ENCODE data around the gene GPRC5B. TPM values are rescaled to one million over a fixed set of nuclear protein-coding genes. Genes with fewer than 3 reads are reported as not detected.
A peak's percentile ranks its signal among the peaks of the same experiment; 100 is the strongest.

GPRC5B gene, protein sequence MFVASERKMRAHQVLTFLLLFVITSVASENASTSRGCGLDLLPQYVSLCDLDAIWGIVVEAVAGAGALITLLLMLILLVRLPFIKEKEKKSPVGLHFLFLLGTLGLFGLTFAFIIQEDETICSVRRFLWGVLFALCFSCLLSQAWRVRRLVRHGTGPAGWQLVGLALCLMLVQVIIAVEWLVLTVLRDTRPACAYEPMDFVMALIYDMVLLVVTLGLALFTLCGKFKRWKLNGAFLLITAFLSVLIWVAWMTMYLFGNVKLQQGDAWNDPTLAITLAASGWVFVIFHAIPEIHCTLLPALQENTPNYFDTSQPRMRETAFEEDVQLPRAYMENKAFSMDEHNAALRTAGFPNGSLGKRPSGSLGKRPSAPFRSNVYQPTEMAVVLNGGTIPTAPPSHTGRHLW
- total RNA-seq (2014; rRNA removed; shearing (Covaris generic)) = 0.88 and 2.5 TPM in 2 replicates

DNA sequence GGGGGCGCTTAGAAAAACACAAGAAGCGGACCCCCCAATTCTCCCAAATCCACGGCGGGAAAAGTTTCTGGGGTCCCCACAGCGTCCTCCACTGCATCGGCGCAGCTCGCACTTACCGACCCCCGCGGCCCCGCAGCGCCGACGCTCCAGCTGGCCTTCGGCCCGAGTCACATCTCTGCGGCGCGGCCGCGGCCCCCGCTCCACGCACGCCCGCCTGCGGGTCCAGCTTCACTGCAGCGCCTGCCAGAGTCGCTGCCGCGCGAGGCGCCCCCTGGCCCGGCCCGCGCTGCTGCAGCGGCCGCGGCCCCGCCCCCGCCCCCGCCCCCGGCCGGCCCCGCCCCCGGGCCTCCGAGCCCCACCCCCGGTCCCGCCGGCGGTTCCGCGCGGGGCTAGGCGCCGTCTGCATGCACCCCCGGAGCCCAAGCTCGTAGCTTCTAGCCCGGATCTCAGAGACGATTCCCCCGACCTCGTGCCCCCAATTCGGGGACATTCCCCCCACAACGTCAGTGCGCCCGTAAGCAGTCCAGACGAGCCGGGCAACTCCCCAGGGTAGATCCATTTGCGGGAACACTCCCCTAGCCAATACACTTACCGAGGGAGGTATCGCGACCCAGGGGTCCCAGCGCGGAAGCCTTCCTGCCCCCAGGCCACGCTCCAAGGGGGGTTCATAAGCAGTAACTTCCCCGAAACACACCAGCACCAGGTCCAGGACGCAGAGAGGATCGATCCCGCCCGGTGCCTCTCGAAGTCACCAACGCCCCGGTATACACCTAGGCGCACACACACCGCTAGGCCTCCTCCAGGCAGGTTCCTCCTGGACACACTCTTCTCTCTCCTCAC is at the start of gene GPRC5B:
Gene GPRC5B (minus strand): TSS at position 238 of the 840 bp plus-strand sequence. CDS start 12,003 bp downstream, outside the sequence.
- DNase-seq (ENCODE audit: low spot score) = peak; percentile 50
- in situ Hi-C loops (cut with HindIII; ENCODE audit: low sequenced_read_pairs) = loop anchor here (25.0 kb wide), 1 partner anchor 273 kb away; no protein-coding TSS in a partner anchor

GRCh38 chr16:19933740-19934139 is 49.1 kb upstream of the GPRC5B start:
- DNase-seq (ENCODE audit: low spot score) = no peak

GRCh38 chr16:19929062-19929511 is 44.4 kb upstream of the GPRC5B start:
- in situ Hi-C loops (cut with HindIII; ENCODE audit: low sequenced_read_pairs) = no loop called here
- DNase-seq (ENCODE audit: low spot score) = no peak

More at GRCh38 chr16:19933740-19934139, 49.1 kb upstream of the GPRC5B start:
- in situ Hi-C loops (cut with HindIII; ENCODE audit: low sequenced_read_pairs) = no loop called here

DNA sequence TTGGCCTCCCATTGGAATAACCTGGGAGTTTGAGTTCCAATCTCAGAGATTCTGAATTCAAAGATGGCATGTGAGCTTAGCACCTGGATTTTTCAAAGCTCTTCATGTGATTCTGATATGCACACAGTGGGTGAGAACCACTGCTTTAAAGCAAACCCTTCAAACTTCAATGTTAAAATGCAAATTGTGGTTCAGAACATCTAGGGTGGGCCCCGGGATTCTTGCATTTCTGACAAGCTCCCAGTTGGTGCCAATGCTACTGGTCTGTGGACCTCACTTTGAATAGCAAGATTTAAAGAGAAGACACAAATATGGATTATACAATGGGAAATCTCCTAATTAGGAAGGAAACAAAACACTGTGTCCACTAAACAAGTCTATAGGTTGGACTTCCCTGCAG is 43.8 kb upstream of the GPRC5B start:
- no peak for DNase-seq (ENCODE audit: low spot score)
- in situ Hi-C loops (cut with HindIII; ENCODE audit: low sequenced_read_pairs) = no loop called here

DNA sequence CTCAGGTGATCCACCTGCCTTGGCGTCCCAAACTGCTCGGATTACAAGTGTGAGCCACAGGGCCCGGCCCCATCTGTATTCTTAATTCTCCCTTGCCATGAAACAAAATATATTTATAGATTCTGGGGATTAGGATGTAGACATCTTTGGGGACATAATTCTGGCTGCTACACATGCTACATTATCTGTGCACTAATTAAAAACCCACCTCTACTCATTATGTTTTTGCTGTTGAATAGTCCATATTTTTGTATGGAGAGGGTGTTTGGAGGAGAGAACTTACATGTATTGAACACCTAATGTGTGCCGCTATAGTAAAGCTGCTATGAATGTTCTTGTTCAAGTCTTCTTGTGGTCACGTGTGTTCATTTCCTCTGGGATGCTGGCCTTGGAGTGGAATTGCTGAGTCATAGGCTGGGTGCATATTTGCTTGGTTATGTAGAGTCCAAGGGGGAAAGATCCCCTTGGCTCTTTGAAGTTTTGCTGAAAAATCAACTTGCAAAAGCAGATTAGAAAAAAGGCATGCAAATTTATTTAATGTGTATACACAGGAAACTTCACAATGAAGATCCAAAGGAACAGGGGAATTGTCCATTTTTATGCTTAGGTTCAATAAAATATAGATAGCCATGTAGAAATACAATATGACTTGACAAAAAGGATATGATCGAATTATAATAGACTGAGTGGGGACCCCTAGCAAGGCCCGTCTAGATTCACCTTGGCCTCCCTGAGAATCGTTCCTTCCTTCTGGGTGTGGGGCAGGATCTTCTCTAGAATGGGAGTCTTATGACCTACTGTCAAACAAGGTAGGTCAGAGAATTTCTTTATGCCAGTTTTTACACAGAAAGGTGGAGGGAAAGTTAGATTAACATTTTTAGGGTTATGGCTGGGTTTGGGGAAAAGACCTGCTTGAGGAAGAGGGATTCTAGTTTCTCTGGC is 42.1 kb upstream of the GPRC5B start:
- in situ Hi-C loops (cut with HindIII; ENCODE audit: low sequenced_read_pairs) = no loop called here
- DNase-seq (ENCODE audit: low spot score) = no peak

- DNase-seq (ENCODE audit: low spot score) = no peak
- in situ Hi-C loops (cut with HindIII; ENCODE audit: low sequenced_read_pairs) = no loop called here
These were observed 38.7 kb upstream of the GPRC5B start for GRCh38 chr16:19923396-19923795.

DNA sequence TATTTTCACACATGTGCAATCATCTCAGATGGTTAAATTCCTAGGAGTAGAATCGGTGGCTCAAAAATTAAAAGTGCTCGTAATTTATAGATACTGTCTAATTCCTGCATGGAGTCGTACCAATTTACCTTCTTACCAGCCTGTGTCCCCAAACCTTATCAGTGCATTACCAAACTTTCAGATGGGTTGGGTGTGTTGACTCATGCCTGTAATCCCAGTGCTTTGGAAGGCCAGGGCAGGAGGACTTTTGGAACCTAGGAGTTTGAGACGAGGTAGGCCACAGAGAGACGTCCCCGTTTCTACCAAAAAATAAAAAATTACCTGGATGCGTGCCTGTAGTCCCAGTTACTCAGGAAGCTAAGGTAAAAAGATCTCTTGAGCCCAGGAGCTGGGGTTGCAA is 34.5 kb upstream of the GPRC5B start:
- no peak for DNase-seq (ENCODE audit: low spot score)
- in situ Hi-C loops (cut with HindIII; ENCODE audit: low sequenced_read_pairs) = no loop called here

DNA sequence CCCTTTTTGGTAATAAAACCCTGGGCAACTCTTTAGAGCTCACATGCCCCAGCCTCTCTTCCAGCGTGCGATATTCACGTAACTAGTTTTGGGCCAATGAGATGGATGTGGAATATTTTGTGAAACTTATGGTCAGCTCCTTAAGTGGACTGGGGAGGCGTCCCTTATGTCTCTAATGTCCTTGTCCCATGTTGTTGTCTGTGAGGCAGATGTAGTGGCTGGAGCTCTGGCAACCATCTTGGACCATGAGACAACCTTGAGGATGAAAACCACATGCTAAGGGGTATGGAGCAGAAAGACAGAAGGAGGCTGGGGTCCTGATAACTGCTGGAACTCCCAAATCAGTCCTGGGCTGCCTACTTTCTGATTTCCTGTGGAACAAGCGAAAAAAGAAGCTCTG is 31.4 kb upstream of the GPRC5B start:
- in situ Hi-C loops (cut with HindIII; ENCODE audit: low sequenced_read_pairs) = no loop called here

DNA sequence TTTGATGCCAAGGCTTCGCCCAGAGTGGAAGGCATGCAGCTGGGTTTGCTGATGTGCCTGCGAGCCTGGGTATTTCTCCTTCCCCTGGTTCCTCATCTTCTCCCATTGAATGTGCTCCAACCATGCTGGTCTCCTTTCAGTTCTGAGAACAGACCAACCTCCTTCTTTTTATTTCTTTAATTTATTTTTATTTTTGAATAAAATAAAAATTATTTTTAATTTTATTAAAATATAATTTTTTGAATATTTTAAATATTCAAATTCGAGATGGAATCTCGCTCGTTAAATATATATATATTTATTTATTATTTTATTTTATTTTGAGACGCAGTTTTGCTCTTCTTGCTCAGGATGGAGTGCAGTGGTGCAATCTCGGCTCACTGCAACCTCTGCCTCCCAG is 30.2 kb upstream of the GPRC5B start:
- in situ Hi-C loops (cut with HindIII; ENCODE audit: low sequenced_read_pairs) = no loop called here

More for the DNA sequence above, 31.4 kb upstream of the GPRC5B start:
- DNase-seq (ENCODE audit: low spot score) = no peak

GRCh38 chr16:19913340-19913645 is 28.6 kb upstream of the GPRC5B start:
- in situ Hi-C loops (cut with HindIII; ENCODE audit: low sequenced_read_pairs) = no loop called here
- DNase-seq (ENCODE audit: low spot score) = no peak

More for the DNA sequence above, 30.2 kb upstream of the GPRC5B start:
- no peak for DNase-seq (ENCODE audit: low spot score)

DNA sequence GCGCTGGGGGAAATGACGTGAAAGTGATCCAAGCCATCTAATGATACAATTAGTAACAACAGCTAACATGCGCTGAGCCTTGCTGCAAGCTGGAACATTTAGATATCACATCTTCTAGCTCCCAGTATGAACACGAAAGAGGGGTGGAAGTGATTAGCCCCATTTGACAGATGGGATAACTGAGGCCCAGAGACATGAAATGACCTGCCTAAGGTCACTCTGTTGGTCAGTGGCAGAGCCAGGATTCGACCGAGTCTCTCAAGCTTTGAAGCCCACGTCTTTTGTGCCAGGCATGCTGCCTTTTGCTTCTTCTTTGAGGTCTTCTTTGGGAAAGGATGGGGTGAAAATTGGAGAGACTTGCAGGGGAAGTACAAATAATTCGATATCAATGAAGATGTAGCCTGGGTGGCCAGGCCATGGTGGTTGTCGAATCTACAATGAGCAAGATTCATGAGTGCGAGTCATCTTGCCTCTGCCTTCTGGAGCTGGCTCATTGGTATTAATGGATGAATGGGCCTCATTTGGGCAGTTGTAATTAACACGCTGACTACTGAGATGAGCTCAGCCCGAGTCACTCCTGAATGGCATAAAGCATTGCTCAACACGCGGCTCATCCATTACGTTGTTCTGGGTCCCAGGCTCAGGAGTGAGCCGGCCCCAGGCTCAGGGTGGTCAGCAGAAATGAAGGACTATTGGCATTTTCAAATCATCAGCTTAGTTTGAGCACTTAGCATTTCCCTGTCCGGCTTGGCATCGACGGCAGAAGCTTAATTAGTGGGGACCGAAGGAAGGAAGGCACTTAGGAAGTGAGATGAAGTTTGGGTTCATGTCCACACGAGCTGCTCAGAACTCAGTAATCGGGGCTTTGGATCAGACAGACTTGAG is 28.0 kb upstream of the GPRC5B start:
- in situ Hi-C loops (cut with HindIII; ENCODE audit: low sequenced_read_pairs) = no loop called here
- DNase-seq (ENCODE audit: low spot score) = no peak

DNA sequence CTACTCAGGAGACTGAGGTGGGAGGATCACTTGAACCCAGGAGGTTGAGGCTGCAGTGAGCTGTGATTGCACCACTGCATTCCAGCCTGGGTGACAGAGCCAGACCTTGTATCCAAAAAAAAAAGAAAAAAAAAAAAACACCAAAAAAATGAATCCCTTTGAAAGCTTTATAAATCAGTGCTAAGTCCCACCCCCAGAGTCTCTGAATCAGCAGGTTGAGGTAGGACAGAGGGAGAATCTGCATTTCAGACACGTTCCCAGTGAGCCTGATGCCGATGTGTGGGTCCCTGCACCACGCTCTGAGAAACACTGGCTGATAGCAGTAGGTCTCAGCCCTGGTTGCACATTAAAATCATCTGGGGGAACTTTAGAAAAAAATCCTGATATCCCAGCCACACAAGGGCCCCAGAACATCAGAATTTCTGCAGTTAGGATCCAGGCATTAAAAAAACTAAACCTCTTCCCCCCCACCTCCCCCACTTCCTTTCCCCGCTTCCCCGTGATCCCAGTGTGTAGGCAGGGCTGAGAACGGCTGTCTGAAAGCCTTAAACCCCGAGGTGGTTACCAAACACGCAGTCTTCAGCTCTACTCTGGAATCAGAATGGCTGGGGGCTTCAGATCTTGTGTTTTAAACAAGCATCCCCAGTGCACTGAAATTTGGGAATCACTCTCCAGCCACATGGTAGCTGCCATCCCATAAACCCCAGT is 27.3 kb upstream of the GPRC5B start:
- DNase-seq (ENCODE audit: low spot score) = no peak
- in situ Hi-C loops (cut with HindIII; ENCODE audit: low sequenced_read_pairs) = no loop called here

- in situ Hi-C loops (cut with HindIII; ENCODE audit: low sequenced_read_pairs) = no loop called here
These were observed 26.6 kb upstream of the GPRC5B start for GRCh38 chr16:19911204-19911603.

DNA sequence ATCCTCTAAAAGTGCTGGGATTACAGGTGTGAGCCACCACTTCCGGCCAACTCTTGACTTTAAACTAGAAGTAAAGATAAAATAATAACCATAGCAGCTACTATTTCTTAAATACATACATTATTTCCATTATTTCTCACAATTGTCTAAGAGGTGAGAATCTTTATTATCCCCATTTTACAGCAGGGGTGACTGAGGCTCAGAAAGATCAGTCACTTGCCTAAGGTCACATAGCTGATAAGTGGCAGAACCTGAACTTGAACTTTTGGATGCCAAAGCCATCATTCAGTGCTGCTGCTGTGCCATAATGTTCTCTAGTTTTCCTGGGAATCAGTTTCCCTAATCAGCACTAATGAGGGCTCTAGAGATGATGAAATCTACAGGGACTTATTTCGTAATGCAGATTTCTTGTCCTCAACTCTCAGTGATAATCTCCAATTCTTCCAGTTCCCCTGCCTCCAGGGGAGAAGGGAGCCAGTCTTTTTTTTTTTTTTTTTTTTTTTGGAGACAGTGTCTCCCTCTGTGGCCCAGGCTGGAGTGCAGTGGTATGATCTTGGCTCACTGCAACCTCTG is 25.2 kb upstream of the GPRC5B start:
- DNase-seq (ENCODE audit: low spot score) = no peak
- in situ Hi-C loops (cut with HindIII; ENCODE audit: low sequenced_read_pairs) = no loop called here

More at GRCh38 chr16:19911204-19911603, 26.6 kb upstream of the GPRC5B start:
- DNase-seq (ENCODE audit: low spot score) = no peak

GRCh38 chr16:19908921-19909320 is 24.3 kb upstream of the GPRC5B start:
- in situ Hi-C loops (cut with HindIII; ENCODE audit: low sequenced_read_pairs) = no loop called here

DNA sequence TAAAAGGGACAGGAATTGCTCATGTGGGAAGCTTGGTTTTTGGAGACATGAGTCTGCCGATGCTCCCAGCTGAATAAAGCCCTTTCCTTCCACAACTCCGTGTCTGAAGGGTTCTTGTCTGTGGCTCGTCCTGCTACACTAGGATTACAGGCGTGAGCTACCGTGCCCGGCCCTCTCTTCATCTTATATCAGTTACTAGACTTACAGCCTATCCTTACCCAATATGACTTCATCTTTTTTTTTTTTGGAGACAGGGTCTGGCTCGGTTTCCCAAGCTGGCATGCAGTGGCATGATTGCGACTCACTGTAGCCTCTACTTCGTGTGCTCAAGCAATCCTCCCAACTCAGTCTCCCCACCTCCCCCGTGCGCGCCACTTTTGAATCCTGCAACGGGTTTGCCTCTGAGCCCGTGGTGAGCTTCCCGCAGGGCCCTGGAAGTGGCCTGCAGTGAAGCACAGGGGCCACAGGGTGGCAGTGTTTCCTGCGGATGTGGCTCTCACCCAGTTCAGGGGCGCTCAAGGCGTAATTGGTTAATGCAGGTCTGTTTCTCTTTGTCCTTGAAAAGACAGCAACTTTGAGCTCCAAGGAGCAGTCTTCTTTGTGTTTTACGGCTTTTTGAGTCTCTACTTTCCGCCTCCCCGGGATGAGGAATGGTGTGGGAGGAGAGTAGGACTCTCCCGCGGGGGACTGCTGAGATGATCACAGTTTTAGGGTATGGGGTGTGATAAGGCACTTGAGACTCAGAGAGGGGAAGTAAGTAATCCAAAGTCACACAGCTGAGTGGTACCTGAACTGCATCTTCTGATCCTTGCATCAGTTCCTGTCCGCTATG is 22.7 kb upstream of the GPRC5B start:
- in situ Hi-C loops (cut with HindIII; ENCODE audit: low sequenced_read_pairs) = no loop called here
- DNase-seq (ENCODE audit: low spot score) = peak; percentile 66

More at GRCh38 chr16:19908921-19909320, 24.3 kb upstream of the GPRC5B start:
- no peak for DNase-seq (ENCODE audit: low spot score)
